Stomach smooth muscle (tissue), 2 donors: ENCODE data around the gene FAAP20.
"Not testable (repeated sequence)": the region's sequence is repeated elsewhere in the genome, so short reads cannot be mapped to it uniquely, and the experiment has no call there.

Source experiments
- H3K27ac ChIP-seq: one replicate; pipeline ENCODE4 v1.7.0; 2013; ENCODE audit warnings: mild to moderate bottlenecking, low read length, inconsistent platforms
- H3K27me3 ChIP-seq, 2 donors: one replicate each; pipeline ENCODE4 v1.7.0; 2013; ENCODE audit warnings: low read length in 2 of 2; ENCODE audit not compliant: insufficient read depth in 2 of 2, control insufficient read depth in 1 of 2
- H3K36me3 ChIP-seq, 2 donors: one replicate each; pipeline ENCODE4 v1.7.0; 2013; ENCODE audit warnings: low read length in 2 of 2; ENCODE audit not compliant: control insufficient read depth in 2 of 2, insufficient read depth in 2 of 2
- H3K4me1 ChIP-seq: one replicate; pipeline ENCODE4 v1.7.0; 2013; ENCODE audit warnings: low read length; ENCODE audit not compliant: control insufficient read depth, insufficient read depth
- H3K4me3 ChIP-seq, 2 donors: one replicate each; pipeline ENCODE4 v1.7.0; 2013; ENCODE audit warnings: low read length in 2 of 2
- H3K9ac ChIP-seq, 2 donors: one replicate each; pipeline ENCODE4 v1.7.0; 2013; ENCODE audit warnings: low read length in 2 of 2, mild to moderate bottlenecking in 1 of 2
- H3K9me3 ChIP-seq, 2 donors: one replicate each; pipeline ENCODE4 v1.7.0; 2013; ENCODE audit warnings: low read length in 2 of 2; ENCODE audit not compliant: control insufficient read depth in 2 of 2
- donor health status: healthy.
- donor health status: Pancreatic carcinoma.

The FAAP20 gene

GRCh38 chr1:2151911-2152310 is 42.7 kb downstream of the FAAP20 start:
- Histone ChIP-seq H3K9ac (no peak overlapping the region), H3K4me3 (no peak overlapping the region), H3K27ac (no peak overlapping the region), H3K4me1 (no peaks in the 10 kb centered on the region), H3K36me3 (no peaks in the 10 kb centered on the region), H3K27me3 (no peaks in the 10 kb centered on the region), H3K9me3 (no peaks in the 10 kb centered on the region)

- no peak overlapping the region for H3K9ac ChIP-seq
- no peaks in the 10 kb centered on the region for H3K4me1 ChIP-seq
- no peak overlapping the region for H3K4me3 ChIP-seq
- H3K9me3 ChIP-seq = no peaks in the 10 kb centered on the region
- H3K36me3 ChIP-seq = no peaks in the 10 kb centered on the region
- no peak overlapping the region for H3K27ac ChIP-seq
- H3K27me3 ChIP-seq = no peaks in the 10 kb centered on the region
Measured at GRCh38 chr1:2151252-2151651, 43.3 kb downstream of the FAAP20 start.

DNA sequence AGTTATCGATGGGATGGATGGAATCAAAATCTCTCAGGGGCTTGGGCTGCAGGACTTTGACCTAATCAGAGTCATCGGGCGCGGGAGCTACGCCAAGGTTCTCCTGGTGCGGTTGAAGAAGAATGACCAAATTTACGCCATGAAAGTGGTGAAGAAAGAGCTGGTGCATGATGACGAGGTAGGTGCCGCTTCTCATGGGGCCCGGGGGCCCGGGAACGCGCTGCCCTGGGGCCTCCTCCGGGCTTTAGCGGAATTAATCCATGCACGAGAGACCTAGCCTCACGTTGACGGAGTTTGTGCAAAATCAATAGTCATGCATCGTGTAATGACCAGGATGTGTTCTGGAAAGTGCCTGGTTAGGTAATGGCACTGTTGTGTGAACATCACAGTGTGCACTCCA is 43.8 kb downstream of the FAAP20 start:
- Histone ChIP-seq H3K27me3 (no peaks in the 10 kb centered on the region), H3K9ac (no peak overlapping the region), H3K4me3 (no peak overlapping the region), H3K36me3 (no peaks in the 10 kb centered on the region), H3K4me1 (no peaks in the 10 kb centered on the region), H3K27ac (no peak overlapping the region), H3K9me3 (no peaks in the 10 kb centered on the region)

DNA sequence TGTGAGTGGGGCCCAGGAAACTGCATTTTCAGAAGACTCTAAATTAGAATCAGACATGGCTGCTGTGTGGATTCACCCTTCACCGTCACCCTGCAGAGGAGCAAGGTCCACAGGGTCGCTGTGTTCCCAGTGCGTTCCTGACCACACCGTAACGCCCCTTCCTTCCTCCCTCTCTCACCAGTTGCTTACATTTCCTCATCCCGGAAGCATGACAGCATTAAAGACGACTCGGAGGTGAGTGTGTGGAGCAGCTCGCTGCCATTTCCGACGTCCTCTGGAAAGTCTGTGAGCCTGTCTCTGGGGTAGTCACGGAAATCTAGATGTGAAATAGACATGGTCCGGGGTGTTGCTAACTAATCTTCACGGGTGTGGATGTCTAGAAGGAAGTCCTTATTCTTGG is 45.9 kb downstream of the FAAP20 start:
- no peaks in the 10 kb centered on the region for H3K4me1 ChIP-seq
- H3K27me3 ChIP-seq = no peaks in the 10 kb centered on the region
- H3K9ac ChIP-seq = no peak overlapping the region
- H3K27ac ChIP-seq = no peak overlapping the region
- no peaks in the 10 kb centered on the region for H3K36me3 ChIP-seq
- no peak overlapping the region for H3K4me3 ChIP-seq
- no peaks in the 10 kb centered on the region for H3K9me3 ChIP-seq

GRCh38 chr1:2147869-2148268 is 46.7 kb downstream of the FAAP20 start:
- not testable (repeated sequence) for H3K9ac ChIP-seq, H3K27me3 ChIP-seq, H3K27ac ChIP-seq, H3K9me3 ChIP-seq, H3K4me3 ChIP-seq, H3K4me1 ChIP-seq, H3K36me3 ChIP-seq

GRCh38 chr1:2146836-2147517 is 47.6 kb downstream of the FAAP20 start:
- H3K27me3 ChIP-seq = no peaks in the 10 kb centered on the region
- no peaks in the 10 kb centered on the region for H3K9me3 ChIP-seq
- no peak overlapping the region for H3K27ac ChIP-seq
- no peak overlapping the region for H3K4me3 ChIP-seq
- no peaks in the 10 kb centered on the region for H3K36me3 ChIP-seq
- no peak overlapping the region for H3K9ac ChIP-seq
- H3K4me1 ChIP-seq = no peaks in the 10 kb centered on the region

DNA sequence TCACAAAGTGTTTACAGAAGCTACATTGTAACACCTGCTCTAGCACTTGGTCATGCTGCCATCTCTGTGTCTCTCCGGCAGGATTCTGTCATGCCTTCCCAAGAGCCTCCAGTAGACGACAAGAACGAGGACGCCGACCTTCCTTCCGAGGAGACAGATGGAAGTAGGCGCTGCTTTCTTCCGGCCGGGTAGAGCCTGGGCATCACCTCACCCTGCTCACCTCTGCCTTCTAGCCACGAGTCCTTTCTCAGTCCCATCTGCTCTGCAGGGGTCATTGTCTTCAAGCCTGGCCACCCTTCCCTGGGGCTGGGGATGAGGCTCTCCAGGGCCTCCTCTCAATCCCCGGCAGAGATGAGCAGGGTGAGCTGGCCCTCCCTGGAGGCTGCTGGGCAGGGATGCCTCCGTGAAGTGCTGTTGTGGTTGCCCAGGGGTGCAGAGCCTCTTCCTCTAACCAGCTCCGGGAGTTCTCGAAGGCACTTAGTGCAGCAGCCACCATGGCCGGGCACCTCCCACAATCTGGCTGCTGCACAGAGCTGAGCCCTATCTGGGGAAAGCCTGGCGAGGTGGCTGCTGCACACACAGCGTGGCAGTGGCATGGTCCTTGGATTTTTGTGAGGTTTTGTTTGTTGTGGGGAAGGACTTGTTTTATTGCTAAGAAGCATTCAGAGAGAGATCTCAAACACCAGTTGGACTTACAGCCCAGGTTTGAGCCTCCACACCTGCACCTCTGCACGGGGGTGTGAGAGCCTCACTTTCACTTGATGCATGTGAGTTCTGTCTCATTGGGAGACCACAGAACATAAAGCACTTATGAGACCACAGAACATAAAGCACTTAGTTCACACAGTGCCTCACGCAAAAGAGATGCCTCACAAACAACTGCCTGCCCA is 48.4 kb downstream of the FAAP20 start:
- no peaks in the 10 kb centered on the region for H3K4me1 ChIP-seq
- H3K27ac ChIP-seq = no peak overlapping the region
- H3K27me3 ChIP-seq = no peaks in the 10 kb centered on the region

DNA sequence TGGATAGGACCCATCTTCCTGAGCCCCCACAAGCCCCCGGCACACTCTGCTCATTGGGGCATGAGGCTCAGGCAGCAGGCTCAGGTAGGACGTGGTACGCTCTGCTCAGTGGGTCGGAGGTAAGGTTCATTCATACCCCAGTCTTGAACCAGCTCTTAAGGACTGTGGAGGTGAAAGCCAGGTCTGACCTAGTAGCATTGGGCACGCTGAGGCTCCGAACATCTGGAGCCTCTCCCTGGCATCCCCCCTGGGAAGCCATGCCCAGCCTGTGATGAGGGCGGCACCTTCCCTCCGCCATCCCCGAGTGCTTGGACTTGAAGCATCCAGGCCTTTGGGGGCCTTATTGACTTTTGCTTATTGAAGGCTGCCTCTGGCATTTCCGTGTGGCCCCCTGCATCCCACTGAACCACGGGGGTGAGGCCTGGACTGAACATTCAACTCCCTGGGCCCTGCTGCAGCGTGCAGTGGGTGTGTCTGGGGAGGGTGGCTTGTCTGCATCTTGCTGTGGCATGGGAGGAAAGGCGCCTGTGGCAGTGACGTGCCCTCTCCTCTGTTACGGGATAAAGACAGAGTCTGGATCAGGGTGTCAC is 50.0 kb downstream of the FAAP20 start:
- no peak overlapping the region for H3K27ac ChIP-seq
- H3K27me3 ChIP-seq = no peaks in the 10 kb centered on the region
- no peaks in the 10 kb centered on the region for H3K4me1 ChIP-seq
- no peaks in the 10 kb centered on the region for H3K9me3 ChIP-seq
- H3K4me3 ChIP-seq = no peak overlapping the region
- H3K9ac ChIP-seq = no peak overlapping the region
- no peaks in the 10 kb centered on the region for H3K36me3 ChIP-seq

More for the DNA sequence above, 48.4 kb downstream of the FAAP20 start:
- H3K4me3 ChIP-seq = no peak overlapping the region
- no peaks in the 10 kb centered on the region for H3K36me3 ChIP-seq
- no peak overlapping the region for H3K9ac ChIP-seq
- H3K9me3 ChIP-seq = no peaks in the 10 kb centered on the region

DNA sequence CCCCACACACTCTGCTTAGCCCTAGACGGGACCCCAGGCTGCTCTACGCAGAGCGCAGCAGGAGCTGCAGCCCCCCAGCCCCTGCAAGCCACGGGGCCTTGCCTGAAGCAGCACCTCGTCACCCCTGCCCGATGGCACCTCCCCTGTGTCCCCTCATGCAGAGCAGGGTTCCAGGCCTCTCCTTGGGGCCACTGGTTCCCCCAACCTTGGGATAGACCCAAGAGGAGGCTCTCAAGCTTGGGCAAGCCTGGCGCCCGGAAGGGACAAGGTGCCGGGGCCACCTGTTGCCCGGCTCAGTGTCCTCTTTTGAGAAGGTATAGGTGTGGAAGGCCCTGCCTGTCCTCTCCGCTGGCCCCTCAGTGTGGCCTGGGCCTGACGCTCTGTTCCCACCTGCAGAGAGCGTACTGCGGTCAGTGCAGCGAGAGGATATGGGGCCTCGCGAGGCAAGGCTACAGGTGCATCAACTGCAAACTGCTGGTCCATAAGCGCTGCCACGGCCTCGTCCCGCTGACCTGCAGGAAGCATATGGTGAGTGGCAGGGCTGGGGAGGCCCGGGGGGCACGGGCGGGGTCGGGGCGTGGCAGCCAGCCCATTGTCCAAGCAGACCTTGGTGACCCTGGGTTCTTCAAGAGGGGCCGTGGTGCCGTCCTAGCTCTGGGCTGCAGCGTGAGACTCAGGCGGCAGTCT is 50.6 kb downstream of the FAAP20 start:
- H3K4me3 ChIP-seq = no peak overlapping the region
- H3K27ac ChIP-seq = no peak overlapping the region
- H3K36me3 ChIP-seq = no peaks in the 10 kb centered on the region
- H3K27me3 ChIP-seq = no peaks in the 10 kb centered on the region
- no peak overlapping the region for H3K9ac ChIP-seq
- H3K9me3 ChIP-seq = no peaks in the 10 kb centered on the region
- H3K4me1 ChIP-seq = no peaks in the 10 kb centered on the region

DNA sequence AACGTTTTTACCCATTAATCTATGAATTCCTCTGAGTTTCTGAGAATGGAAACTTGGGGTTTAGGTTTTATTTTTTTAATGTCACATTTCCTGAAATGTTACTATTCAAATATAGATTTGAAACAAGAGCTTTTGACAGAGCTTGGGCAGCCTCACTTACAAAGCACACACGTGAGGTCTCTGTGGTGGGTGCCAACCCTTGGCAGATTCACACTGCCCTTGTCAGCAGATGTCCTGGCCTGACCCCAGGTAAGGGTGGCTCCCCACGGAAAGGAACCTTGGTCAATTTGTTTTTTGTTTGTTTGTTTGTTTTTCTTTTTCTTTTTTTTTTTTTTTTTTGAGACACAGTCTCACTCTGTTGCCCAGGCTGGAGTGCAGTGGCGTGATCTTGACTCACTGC is 53.5 kb downstream of the FAAP20 start:
- no peaks in the 10 kb centered on the region for H3K9me3 ChIP-seq
- no peak overlapping the region for H3K9ac ChIP-seq
- peaks cover 2% of the 10 kb centered on the region for H3K4me1 ChIP-seq
- no peak overlapping the region for H3K4me3 ChIP-seq
- H3K27me3 ChIP-seq = no peaks in the 10 kb centered on the region
- no peaks in the 10 kb centered on the region for H3K36me3 ChIP-seq
- H3K27ac ChIP-seq = no peak overlapping the region
